B cell (primary cell): ENCODE data around the gene FAM78B. TPM values are rescaled to one million over a fixed set of nuclear protein-coding genes. Genes with fewer than 3 reads are reported as not detected.

ENCODE experiments used
- ATAC-seq: fragments of 200-7000 bp; cut with Tn5 transposase; one replicate; pipeline ENCODE4 v1.10.0; 2021; ENCODE audit warnings: low read depth, mild to moderate bottlenecking, moderate number of reproducible peaks, moderate library complexity
- CTCF ChIA-PET: fragments of 350-600 bp; sonication (Branson Sonifier 250); formaldehyde crosslinking; loops from one replicate; lab custom pipeline; 2021; ENCODE audit warnings: antibody characterized with exemption, inconsistent platforms; lab: Charles Lee
- POLR2A ChIA-PET: fragments of 350-600 bp; sonication (Branson Sonifier 250); formaldehyde crosslinking; loops from one replicate; lab custom pipeline; 2021; ENCODE audit warnings: antibody characterized with exemption; lab: Charles Lee
- DNase-seq: peaks from one replicate; pipeline ENCODE4 v3.0.0; 2013
- H2AFZ ChIP-seq: 2 replicates; pipeline ENCODE4 v1.6.1; 2012; ENCODE audit warnings: mild to moderate bottlenecking, low read depth, low read length; ENCODE audit not compliant: insufficient read depth, poor library complexity, severe bottlenecking
- H3K27ac ChIP-seq, 2 donors: 1 replicate in 1 of 2; 2 replicates in 1 of 2; pipeline ENCODE4 v1.5.1; 2012 to 2013; ENCODE audit warnings: low read length in 2 of 2, mild to moderate bottlenecking in 2 of 2, moderate library complexity in 1 of 2
- H3K27me3 ChIP-seq, 4 experiments: fragments of 200-600 bp in 1 of 4; sonication (generic) in 1 of 4; replicated peaks in 1 of 4; 1 replicate in 2 of 4; 2 replicates in 2 of 4; pipeline versions ENCODE4 v1.6.1 to v1.7.0; 2013 to 2016; ENCODE audit warnings: low read length in 3 of 4, mild to moderate bottlenecking in 2 of 4, mixed read lengths in 1 of 4, moderate library complexity in 1 of 4; ENCODE audit not compliant: insufficient read depth in 4 of 4, control insufficient read depth in 3 of 4; ENCODE audit errors: control extremely low read depth in 1 of 4
- H3K36me3 ChIP-seq, 2 experiments: replicated peaks in 1 of 2; 1 replicate in 1 of 2; 2 replicates in 1 of 2; pipeline versions ENCODE4 v1.6.1 to v1.7.1; 2013; ENCODE audit warnings: low read length in 1 of 2; ENCODE audit not compliant: insufficient read depth in 2 of 2, control insufficient read depth in 1 of 2; ENCODE audit errors: control extremely low read depth in 1 of 2, extremely low read depth in 1 of 2
- H3K4me1 ChIP-seq, 2 donors: fragments of 200-600 bp in 1 of 2; sonication (generic) in 1 of 2; 1 replicate in 1 of 2; 2 replicates in 1 of 2; pipeline versions ENCODE4 v1.5.1 to v1.6.1; 2013 to 2017; ENCODE audit warnings: low read length in 2 of 2; ENCODE audit not compliant: control insufficient read depth in 2 of 2, insufficient read depth in 2 of 2
- H3K4me2 ChIP-seq: replicated peaks from 2 replicates; pipeline ENCODE3; 2012; ENCODE audit warnings: mild to moderate bottlenecking, low read depth, low read length; ENCODE audit not compliant: poor library complexity, severe bottlenecking
- H3K4me3 ChIP-seq, 5 experiments: fragments of 200-600 bp in 1 of 5; sonication (generic) in 1 of 5; 1 replicate in 3 of 5; 2 replicates in 2 of 5; pipeline versions ENCODE4 v1.5.1 to v1.7.0; 2011 to 2016; ENCODE audit warnings: low read length in 4 of 5, mild to moderate bottlenecking in 4 of 5, low read depth in 2 of 5, control low read depth in 1 of 5, moderate library complexity in 1 of 5; ENCODE audit not compliant: insufficient read depth in 1 of 5; ENCODE audit errors: control extremely low read depth in 1 of 5, extremely low read depth in 1 of 5
- H3K79me2 ChIP-seq: fragments of 200-600 bp; sonication (generic); one replicate; pipeline ENCODE4 v1.6.0; 2016; ENCODE audit warnings: low read length; ENCODE audit not compliant: control insufficient read depth, insufficient read depth
- H3K9ac ChIP-seq: fragments of 200-600 bp; sonication (generic); 2 replicates; pipeline ENCODE4 v1.6.1; 2017; ENCODE audit warnings: mild to moderate bottlenecking, low read length, moderate library complexity
- H3K9me3 ChIP-seq, 3 donors: one replicate each; pipeline versions ENCODE4 v1.6.1 to v1.7.1; 2013; ENCODE audit warnings: low read length in 2 of 3; ENCODE audit not compliant: control insufficient read depth in 2 of 3, insufficient read depth in 1 of 3; ENCODE audit errors: control extremely low read depth in 1 of 3
- H4K20me1 ChIP-seq: 2 replicates; pipeline ENCODE4 v1.6.0; 2012; ENCODE audit warnings: mild to moderate bottlenecking, low read length; ENCODE audit not compliant: insufficient read depth, control insufficient read depth, poor library complexity, severe bottlenecking
- H3K27ac Mint-ChIP-seq: one replicate; pipeline ENCODE4 v1.8.0; 2021; ENCODE audit warnings: mixed read lengths
- H3K27me3 Mint-ChIP-seq: one replicate; pipeline ENCODE4 v1.8.0; 2021; ENCODE audit warnings: mixed read lengths
- H3K4me1 Mint-ChIP-seq: one replicate; pipeline ENCODE4 v1.8.0; 2021; ENCODE audit warnings: mixed read lengths
- H3K4me3 Mint-ChIP-seq: one replicate; pipeline ENCODE4 v1.8.0; 2021; ENCODE audit warnings: mixed read lengths
- H3K9me3 Mint-ChIP-seq: one replicate; pipeline ENCODE4 v1.8.0; 2022; ENCODE audit warnings: mixed read lengths; ENCODE audit not compliant: insufficient read depth
- CTCF ChIP-seq: fragments of 200-600 bp; IDR thresholded peaks from one replicate; pipeline ENCODE4 v1.8.0; 2022; ENCODE audit warnings: antibody characterized with exemption, mild to moderate bottlenecking
- EZH2 ChIP-seq: IDR thresholded peaks from 2 replicates; pipeline ENCODE4 v1.6.1; 2012; ENCODE audit warnings: borderline replicate concordance, low read depth, mild to moderate bottlenecking, moderate library complexity, low read length; ENCODE audit not compliant: insufficient read depth, poor library complexity, severe bottlenecking
- WGBS: methylation state at CpG from one replicate; pipeline ENCODE4 v1.1.5; 2013; ENCODE audit warnings: missing lambda C conversion rate; ENCODE audit not compliant: insufficient coverage; 5-methylcytosine and 5-hydroxymethylcytosine counted together
- intact Hi-C: fragments of 100-400 bp; cut with micrococcal nuclease; formaldehyde crosslinking; loops from one replicate; pipeline ENCODE4 v1.10.0; 2022
- polyA plus RNA-seq: library from polyadenylated mRNA; depleted of rRNA; stranded (reverse); fragments of >200 nt; gene quantifications from 2 replicates; pipeline ENCODE4 v1.2.3, GENCODE V29; 2012
- total RNA-seq, 2 donors: library from RNA; stranded (reverse); fragments of 120-200 nt in 1 of 2; gene quantifications; 1 replicate in 1 of 2; 2 replicates in 1 of 2; pipeline versions ENCODE4 v1.2.3 to v1.2.4, GENCODE V29; 2013 to 2022

Gene FAM78B
- total and polyA plus RNA-seq, 2 donors (not counting 1 experiment from before 2014, with no cell fraction given) = 0.22 to 0.81 TPM

- Mint-ChIP-seq H3K4me3 (no peak overlapping the region), H3K9me3 (no peaks in the 10 kb centered on the region), H3K27ac (no peak overlapping the region), H3K27me3 (peaks cover 20% of the 10 kb centered on the region), H3K4me1 (no peaks in the 10 kb centered on the region)
- ChIA-PET CTCF (no interaction called here), POLR2A (no interaction called here)
- DNase-seq (no peak), ATAC-seq (no peak)
- no peaks in the 10 kb centered on the region for H4K20me1 ChIP-seq
- H3K4me2 ChIP-seq = no peak overlapping the region
- H2AFZ ChIP-seq = no peak overlapping the region
- H3K36me3 ChIP-seq = no peaks in the 10 kb centered on the region
- no peaks in the 10 kb centered on the region for H3K79me2 ChIP-seq
- H3K27me3 ChIP-seq = peaks cover 0 to 3% (median 0%) of the 10 kb centered on the region in 4 experiments
- no peaks in the 10 kb centered on the region for H3K4me1 ChIP-seq
- H3K27ac ChIP-seq = no peak overlapping the region
- H3K4me3 ChIP-seq = no peak overlapping the region
- TF ChIP-seq CTCF (no peak), EZH2 (no peak)
- no peak overlapping the region for H3K9ac ChIP-seq
- no peaks in the 10 kb centered on the region for H3K9me3 ChIP-seq
- WGBS = 52% methylated on average over 2 of the region's 2 CpGs
- intact Hi-C loops = no loop called here
Observed at GRCh38 chr1:166189126-166189525, 22.3 kb upstream of the FAM78B start.

GRCh38 chr1:166185526-166185925 lies 18.7 kb upstream of the FAM78B start:
- Histone ChIP-seq H3K27me3 (peaks cover 0 to 3% (median 0%) of the 10 kb centered on the region in 4 experiments), H3K9me3 (no peaks in the 10 kb centered on the region), H3K27ac (no peak overlapping the region), H3K4me3 (no peak overlapping the region), H4K20me1 (no peaks in the 10 kb centered on the region), H3K4me2 (no peak overlapping the region), H3K4me1 (no peaks in the 10 kb centered on the region), H3K79me2 (no peaks in the 10 kb centered on the region), H3K9ac (no peak overlapping the region), H3K36me3 (no peaks in the 10 kb centered on the region), H2AFZ (no peak overlapping the region)
- intact Hi-C loops = no loop called here
- Mint-ChIP-seq H3K27me3 (peaks cover 19% of the 10 kb centered on the region), H3K27ac (no peak overlapping the region), H3K4me1 (no peaks in the 10 kb centered on the region), H3K4me3 (no peak overlapping the region), H3K9me3 (no peaks in the 10 kb centered on the region)
- ATAC-seq (no peak), DNase-seq (no peak)
- TF ChIP-seq EZH2 (no peak), CTCF (no peak)
- POLR2A ChIA-PET = no interaction called here
- CTCF ChIA-PET = no interaction called here
- WGBS = 93% methylated on average over 3 of the region's 4 CpGs
